ENCODE results near the gene C9orf50.

Gene C9orf50

GRCh38 chr9:129569502-129570449 is 51.1 kb downstream of the C9orf50 start:
- peak; percentile 57 for DNase-seq

GRCh38 chr9:129568560-129569501 is 52.1 kb downstream of the C9orf50 start:
- peak; percentile 60 for DNase-seq

- DNase-seq, result peak; percentile 83
Measured at GRCh38 chr9:129567842-129568559, 52.9 kb downstream of the C9orf50 start.

- peak; percentile 42 for DNase-seq
Measured at GRCh38 chr9:129567329-129567728, 53.6 kb downstream of the C9orf50 start.

GRCh38 chr9:129566563-129567266 is 54.2 kb downstream of the C9orf50 start:
- no peak for DNase-seq

GRCh38 chr9:129562917-129563316 is 58.0 kb downstream of the C9orf50 start:
- no peak for DNase-seq

GRCh38 chr9:129562514-129562913 is 58.4 kb downstream of the C9orf50 start:
- DNase-seq, result no peak

Data from fibroblast of skin of right biceps (primary cell).